GM19372 (cell line): Measurements from ENCODE around the gene ITFG1.

Experiments
- ATAC-seq: cut with Tn5 transposase; IDR thresholded peaks from one replicate; pipeline ENCODE4 v1.9.1; 2021; ENCODE audit warnings: mild to moderate bottlenecking, low read depth, moderate library complexity; ENCODE audit not compliant: unreplicated experiment

The ITFG1 gene

DNA sequence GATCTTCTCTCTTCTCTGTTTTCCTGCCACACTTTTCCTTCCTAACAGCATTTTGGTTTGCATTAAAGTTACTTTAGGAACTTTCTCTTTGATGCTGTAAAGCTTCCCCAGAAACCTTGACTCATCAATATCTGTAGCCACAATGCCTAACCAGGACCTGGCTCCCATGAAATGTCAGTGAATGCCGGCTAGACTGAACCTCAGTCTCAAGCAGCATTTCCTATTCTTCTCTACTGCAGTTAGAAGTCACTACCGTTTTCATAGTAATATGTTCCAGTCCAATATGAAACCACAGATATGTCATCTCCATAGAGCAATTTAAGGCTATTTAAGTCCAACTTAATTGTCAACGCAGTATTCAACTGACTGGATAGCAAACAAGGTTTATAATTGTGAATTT is 28.9 kb downstream of the ITFG1 start:
- no peak for ATAC-seq

DNA sequence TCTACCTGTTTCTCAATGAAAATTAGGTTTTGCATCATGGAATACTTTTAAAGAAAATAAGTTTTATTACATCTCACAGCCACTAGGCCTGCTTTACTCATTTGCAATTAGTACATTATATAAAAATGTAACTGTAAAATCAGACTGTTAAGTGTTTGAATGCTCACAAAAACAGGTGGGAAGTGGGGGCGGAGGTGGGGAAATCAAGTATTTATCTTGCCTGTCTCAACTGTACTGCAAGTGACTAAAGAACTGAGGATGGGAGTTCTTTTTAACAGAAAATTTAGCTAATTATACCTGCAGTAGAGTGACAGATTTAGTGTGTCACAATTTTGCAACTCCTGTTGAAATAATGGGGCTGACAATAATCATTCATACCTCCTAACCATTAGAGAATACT is 34.1 kb downstream of the ITFG1 start:
- no peak for ATAC-seq

DNA sequence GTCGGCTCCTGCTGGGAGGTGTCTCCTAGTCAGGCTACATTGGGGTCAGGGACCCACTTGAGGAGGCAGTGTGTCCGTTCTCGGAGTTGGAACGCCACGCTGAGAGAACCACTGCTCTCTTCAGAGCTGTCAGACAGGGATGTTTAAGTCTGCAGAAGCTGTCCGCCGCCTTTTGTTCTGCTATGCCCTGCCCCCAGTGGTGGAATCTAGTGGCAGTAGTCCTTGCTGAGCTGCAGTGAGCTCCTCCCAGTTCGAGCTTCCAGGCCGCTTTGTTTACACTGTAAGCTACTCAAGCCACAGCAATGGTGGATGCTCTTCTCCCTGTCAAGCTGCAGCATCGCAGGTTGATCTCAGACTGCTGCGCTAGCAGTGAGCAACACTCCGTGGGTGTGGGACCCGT is 36.0 kb downstream of the ITFG1 start:
- ATAC-seq: no peak

DNA sequence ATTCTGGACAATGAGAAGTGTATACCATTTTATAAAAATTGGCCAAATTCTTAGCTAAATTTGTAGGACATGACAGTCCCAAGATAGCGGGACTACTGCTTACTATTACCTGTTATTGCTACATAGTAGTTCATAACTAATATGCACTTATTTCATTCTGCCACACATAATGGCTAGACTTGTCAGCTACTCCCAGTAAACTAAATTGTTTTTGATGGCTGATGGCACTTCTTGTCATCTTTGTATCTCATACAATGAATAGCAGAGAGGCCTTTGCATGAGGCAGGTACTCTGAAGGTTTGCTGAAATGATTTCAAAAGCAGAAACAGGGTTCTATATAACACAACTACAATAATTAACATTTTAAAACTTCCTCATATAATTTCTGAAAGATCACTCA is 44.0 kb downstream of the ITFG1 start:
- ATAC-seq: no peak

DNA sequence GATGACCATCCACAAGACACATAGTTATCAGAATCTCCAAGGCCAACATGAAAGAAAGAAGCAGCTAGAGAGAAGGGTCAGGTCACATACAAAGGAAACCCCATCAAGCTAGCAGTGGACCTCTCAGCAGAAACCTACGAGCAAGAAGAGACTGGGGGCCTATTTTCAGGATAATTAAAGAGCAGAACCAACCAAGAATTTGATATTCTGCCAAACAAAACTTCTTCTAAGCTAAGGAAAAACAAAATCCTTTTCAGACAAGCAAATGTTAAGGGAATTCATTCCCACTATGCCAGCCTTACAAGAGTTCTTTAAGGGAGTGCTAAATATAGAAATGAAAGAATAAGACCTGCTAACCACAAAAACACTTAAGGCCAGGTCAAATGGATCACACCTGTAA is 47.8 kb downstream of the ITFG1 start:
- no peak for ATAC-seq

DNA sequence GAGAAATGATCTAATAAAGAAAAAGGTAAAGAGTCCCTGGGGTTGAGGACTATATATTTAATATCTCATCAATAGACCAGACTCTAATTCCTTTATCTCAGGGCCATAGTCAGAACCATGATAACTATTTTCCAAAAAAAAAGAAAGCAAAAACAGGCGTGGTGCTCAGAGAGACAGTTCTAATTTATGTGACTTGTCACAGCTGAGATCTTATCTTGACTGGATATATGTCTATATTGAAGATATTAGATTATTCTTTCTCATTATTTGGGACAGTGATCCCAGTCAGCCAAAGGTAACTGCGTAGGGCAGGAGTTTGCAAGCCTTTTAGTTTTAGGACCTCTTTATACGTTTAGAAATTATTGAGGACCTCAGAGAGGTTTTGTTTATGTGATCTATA is 52.4 kb downstream of the ITFG1 start:
- ATAC-seq: no peak

DNA sequence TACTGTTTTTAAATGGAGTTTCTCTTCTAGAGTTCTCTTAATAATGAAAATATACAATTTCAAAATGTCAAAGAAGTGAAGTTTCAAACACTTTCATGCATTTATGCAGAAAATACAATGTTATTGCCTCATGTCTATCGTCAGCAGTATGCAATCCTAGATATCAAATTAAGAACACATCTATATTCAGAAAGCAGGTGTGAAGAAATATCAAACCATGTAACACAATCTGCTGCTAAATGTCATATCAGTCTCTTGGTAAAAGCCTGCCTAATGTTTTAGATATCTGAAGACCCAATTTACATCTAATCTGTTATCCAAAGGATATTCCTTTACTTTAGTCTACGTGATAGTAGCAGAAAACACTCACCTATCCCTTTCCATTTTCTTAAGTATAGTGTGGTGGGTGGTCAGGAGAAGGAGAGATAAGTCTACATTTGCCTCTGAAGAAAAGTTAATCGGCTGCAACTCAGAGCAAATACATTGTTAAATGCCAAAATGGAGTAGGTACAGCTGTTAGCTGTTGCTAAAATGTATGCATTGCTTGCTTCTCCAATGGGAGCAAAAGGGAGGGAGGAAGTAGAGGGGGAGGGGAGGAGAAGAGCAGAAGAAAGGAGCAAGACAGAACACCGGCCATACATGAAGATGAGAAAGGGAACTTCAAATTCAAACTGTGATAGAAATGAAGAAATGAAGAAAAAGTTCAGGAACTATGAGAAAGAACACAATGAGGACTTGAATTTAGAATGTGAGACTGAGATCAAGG is 64.9 kb downstream of the ITFG1 start:
- no peak for ATAC-seq

DNA sequence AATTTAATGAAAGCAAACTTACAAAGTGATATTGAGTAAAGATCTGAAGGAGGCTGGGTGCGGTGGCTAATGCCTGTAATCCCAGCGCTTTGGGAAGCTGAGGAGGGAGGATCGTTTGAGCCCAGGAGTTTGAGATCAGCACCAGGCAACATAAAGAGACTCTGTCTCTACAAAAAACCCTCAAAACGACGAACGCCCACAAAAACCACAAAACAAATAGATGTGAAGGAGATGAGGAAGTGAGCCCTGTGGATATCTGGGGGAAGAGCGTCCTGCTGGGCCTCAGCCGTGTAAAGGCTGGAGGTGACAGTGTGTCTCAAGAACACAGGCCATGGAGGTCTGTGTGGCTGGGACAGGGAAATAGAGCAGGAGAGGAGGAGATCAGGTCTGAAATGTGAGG is 68.8 kb downstream of the ITFG1 start:
- peak; percentile 80 for ATAC-seq

DNA sequence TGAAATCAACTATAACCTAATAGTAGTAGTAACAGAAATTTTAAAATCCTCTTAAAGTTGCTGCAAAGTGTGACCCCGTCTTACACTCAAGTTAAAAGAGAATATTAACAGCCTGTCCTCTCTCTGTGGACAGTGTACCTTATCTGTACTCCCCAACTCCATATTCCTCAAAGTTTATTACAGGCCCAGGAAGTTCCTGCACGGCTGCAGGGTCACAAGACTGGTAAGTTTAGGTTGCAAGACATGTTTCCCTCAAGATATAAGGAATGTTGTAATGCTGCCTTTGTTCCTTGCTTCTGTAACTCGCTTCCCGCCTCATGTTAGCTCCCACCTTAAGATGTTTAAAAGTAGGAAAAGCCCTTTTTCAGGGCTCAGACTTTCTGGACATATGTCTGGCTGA is 72.2 kb downstream of the ITFG1 start:
- no peak for ATAC-seq

DNA sequence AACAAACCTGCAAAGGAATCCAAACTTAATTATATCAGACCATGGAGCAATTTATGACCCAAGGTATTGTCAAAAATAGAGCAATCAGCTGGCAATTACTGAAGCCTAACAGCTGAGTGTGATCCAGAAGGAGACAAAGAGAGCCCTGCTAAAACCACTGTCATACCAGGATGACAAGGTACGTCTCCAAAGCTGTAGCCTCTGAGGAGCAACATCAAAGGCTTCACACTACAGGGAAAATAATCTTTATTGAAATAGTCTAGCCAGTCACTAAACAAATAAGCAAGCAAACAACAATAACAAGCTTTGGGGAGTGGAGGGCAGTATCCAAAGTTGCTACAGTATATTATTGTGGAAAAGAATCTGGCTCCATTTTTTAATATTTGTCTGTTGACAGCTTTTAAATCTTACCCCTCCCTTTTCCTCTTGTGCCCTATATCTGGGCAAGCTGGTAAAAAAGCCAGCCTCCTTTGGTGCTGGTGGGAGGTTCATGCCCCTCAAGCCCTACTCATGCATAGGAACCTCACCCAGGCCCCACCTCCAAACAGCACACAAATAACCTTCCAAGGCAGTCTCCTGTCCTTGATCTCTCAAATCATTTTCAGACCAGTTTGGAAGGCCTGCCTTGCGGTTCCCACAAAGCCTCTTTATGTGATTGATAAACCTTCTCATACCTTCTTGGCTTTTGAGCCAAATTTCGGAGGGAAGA is 73.7 kb downstream of the ITFG1 start:
- no peak for ATAC-seq

DNA sequence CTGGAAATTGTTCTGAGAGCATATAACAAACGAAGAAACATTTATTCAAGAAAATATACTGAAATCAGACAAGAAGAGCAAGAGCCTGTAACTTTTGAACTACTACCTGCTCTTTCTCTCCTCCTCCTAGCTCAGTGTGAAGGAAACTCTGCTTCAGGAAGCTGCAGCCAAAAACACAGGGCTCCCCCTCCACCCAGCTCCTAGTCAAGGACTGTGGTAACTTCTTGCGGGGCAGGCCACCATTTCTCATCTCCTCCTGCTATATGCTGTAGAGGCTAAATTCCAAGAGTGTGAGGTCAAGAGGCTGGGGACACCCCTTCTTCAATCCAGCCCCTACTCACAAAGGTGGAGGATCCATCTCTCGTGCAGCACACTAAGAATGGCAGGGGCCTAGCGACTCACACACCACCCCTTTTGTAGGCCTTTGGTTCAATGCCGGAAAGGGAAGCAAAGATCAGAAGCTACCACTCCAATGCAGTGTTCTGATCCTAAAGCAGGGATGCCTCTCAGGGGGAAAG is 74.6 kb downstream of the ITFG1 start:
- ATAC-seq: no peak

DNA sequence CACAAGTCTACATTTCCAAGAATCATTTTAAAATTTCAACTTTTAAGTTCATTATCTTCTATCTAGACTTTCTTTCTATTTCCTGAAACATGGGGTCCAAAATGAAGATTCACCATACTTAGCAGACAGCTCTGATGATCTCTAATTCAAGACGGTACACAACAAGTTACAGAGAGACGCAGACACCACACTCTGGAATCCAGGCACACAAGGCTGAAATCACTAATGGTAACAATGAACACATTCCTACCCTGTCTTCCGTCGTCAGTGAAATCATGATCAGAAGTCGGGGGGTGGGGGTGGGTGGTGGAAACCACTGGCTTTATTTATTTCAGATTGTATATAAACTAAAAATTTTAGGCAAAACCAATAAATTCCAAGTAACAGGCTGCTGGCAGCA is 78.5 kb downstream of the ITFG1 start:
- no peak for ATAC-seq

DNA sequence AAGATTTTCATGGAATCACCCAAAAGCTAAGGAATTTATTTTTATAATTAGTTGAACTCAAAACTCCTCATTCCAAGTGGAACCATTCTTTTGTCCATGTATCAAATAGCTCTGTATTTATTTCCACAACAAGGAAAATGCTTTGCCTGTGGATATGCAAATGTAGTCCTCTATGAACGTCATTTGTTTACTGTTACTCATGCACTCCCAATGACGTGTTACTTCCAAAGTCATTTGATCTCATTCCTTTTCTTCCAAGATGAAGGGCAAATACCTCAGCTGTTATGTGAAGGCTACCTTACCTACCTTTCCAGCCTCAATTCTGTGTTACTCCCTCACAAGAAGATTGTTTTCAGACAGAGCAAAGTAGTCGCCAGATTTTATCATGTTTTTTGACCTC is 83.7 kb downstream of the ITFG1 start:
- no peak for ATAC-seq

DNA sequence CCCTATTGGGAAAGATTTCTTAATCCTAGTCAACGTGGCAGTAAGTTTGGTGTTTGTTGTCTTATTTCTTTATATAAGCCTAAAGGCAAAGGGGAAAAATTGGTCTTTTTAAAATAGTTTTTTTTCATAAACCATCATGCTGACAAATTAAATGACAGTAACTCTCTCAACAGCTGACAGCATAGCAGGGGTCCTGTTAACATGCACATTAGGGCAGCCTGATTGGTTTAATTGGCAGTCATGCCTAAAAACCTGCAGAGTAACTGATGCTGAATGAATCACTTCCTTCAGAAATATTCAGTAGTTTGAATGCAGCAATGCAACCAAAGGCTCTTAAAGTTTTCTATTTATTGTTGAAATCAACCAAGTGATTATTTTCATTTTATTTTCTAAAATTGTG is 85.4 kb downstream of the ITFG1 start:
- no peak for ATAC-seq

DNA sequence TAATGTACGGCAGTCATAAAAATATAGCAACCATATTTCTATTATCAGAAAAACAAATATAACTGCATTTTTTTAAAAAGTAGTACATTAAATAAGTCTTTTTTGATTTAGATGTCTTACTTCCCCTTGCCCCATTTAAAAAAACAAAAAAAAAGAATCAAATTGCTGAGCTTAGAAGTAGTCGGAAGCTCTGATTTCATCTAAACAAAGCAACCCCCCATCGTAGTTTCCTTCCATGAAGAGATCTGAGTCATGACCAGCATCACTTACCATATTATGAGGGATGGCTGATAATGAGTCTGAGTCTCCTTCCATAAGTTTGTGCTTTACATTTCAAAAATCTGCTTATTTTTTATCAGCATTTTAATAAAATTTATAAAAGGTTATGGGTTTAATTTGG is 86.2 kb downstream of the ITFG1 start:
- ATAC-seq: no peak

DNA sequence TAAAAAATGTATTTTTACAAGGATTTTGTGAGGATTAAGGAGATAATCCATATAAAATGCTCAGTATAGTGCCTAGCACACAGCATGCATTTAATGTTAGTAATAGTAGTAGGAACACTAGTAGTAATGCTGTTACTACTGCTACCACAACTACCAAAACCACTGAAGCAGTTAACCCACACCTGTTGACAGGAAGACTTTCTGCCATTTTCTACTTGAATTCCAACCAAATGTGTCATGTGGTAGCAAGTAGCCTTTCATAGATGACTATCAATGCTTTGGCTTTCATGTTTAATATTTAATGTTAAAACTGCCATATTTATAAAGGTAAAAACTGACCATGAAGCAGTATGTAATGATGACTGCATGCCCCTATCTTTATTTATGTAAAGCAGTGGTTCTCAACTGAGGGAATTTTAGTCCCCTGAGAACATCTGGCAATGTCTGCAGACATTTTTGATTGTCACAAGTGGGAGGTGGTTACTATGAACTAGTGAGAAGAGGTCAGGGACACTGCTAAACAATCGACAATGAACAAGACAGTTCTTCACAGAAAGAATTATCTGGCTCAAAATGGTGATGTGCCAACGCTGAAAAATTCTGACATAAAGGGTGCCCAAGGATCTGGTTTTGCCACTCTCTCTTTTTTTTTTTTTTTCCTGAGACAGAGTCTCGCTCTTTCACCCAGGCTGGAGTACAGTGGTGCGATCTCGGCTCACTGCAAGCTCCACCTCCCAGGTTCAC is 89.4 kb downstream of the ITFG1 start:
- no peak for ATAC-seq

DNA sequence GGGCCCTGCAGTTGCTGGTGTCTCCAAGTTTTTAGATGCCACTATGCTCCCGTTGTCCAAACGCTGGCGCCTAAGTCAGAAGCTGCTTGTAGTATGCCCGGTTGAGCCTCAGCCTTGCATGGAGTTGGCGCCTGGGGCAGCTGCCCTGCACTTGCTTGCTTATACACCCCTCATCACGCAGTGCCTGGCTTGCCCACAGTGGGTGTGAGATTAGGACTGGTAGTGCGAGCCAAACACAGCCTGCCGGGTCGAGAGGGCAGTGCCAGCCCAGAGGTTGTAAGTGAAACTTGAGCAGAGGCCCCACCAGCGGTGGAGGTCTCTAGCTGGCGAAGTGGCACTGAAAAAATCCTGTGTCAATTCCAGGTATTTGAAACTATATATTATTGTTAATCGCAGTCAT is 90.3 kb downstream of the ITFG1 start:
- ATAC-seq: no peak

DNA sequence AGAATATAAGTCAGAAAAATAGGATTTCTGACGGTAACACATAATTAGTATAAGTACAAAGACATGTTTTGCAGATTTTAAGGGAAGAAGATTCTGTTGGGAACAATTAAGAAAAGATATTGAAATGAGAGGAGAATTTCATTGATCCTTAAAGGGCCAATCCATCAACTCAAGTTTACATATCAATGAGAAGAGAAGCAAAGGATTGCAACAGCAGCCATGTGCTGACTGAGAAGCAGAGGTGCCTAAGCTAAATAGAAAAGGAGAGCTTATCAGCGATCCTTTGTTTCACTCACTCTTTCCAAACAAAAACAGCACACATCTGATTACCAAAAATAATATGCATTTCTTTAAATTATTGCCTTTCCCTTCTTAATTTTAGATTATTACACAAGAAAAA is 94.6 kb downstream of the ITFG1 start:
- ATAC-seq: no peak

DNA sequence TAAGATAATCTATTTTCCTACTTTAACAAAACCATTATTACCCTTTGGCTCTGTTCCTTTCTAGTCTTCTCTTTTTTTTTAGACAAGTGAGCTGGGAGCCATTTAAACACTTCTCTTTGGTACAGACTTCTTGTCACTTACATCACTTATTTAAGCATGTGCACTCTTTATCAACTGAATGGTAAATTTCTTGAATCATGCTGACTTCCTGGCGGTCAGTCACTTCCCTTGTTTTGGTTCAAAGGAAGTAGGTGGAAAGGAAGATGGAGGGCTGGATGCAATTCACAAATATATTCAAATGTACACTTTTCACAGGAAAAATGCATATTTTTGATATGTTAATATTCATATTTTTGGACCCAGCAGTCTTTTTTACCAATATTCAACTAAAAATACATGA is 97.1 kb downstream of the ITFG1 start:
- ATAC-seq: no peak

DNA sequence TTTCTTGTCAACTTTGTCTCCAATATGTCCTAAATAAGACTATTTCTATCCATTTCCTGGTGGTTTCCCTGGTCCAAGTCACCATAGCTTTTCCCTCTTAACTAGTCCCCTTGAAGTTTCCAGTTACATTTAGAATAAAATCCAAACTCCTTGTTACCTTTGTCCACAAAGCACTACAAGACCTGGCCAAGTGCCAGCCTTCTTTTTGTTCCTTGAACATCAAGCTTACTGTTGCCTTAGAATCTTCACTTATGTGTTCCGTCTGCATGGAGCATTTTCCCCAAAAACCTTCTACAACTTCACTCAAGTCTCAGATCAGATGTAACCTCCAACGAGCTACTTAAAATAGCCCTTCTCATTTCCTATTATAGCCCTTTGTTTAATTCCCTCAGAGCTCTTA is 101.4 kb downstream of the ITFG1 start:
- no peak for ATAC-seq

DNA sequence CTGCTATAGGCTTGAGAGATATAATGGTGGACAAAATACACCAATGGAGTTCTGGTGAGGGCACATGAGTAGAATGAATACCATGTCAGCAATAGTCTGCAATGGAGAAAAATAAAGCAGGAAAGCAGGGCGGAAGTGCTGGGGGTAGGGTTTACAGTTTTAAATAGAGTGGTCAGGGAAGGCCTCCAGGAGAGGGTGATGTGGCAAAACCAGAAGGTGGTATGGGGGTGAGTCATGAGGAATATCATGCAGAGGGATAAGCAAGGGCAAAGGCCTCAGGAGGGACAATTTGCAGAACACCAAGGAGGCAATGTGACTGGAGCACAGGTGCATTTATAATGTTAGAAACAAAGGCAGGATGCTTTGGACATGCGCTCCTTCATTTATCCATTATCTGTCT is 102.0 kb downstream of the ITFG1 start:
- no peak for ATAC-seq
